ENCODE measurements around the gene UGGT1.

DNA sequence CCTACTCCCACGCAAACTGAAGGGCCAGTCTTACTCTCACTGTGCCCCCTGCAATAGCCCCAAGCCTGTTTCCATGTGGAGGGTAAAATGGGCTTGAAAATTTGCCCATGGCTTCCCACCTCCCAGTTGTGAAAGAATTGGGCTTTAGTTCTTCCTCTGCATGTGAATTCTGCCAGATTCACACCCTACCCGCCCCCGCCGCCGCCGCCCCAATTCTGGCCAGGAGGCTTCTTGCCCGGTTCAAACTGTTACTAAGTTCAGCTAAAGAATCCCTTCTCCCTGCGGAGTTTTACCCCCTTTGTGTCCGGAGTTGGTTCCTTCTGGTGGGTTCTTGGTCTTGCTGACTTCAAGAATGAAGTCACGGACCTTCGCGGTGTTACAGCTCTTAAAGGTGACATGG lies 37.7 kb upstream of the UGGT1 start:
- TF ChIP-seq, protein P1, sequence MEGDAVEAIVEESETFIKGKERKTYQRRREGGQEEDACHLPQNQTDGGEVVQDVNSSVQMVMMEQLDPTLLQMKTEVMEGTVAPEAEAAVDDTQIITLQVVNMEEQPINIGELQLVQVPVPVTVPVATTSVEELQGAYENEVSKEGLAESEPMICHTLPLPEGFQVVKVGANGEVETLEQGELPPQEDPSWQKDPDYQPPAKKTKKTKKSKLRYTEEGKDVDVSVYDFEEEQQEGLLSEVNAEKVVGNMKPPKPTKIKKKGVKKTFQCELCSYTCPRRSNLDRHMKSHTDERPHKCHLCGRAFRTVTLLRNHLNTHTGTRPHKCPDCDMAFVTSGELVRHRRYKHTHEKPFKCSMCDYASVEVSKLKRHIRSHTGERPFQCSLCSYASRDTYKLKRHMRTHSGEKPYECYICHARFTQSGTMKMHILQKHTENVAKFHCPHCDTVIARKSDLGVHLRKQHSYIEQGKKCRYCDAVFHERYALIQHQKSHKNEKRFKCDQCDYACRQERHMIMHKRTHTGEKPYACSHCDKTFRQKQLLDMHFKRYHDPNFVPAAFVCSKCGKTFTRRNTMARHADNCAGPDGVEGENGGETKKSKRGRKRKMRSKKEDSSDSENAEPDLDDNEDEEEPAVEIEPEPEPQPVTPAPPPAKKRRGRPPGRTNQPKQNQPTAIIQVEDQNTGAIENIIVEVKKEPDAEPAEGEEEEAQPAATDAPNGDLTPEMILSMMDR (conservative IDR thresholded peaks at IDR 0.05; ENCODE audit: low read length), result no peak
- no peak for TF ChIP-seq EZH2phosphoT487 (IDR thresholded peaks at IDR 0.05; ENCODE audit: borderline replicate concordance, low read depth, low read length)

Measured in OCI-LY7 (cell line).